ENCODE results near the gene CXorf66. TPM values are rescaled to one million over a fixed set of nuclear protein-coding genes. Genes with fewer than 3 reads are reported as not detected.

The CXorf66 gene
- total and polyA plus RNA-seq, 9 of the 15 experiments (the other 6 are each of a cell fraction or from before 2014, with no cell fraction given): not detected

DNA sequence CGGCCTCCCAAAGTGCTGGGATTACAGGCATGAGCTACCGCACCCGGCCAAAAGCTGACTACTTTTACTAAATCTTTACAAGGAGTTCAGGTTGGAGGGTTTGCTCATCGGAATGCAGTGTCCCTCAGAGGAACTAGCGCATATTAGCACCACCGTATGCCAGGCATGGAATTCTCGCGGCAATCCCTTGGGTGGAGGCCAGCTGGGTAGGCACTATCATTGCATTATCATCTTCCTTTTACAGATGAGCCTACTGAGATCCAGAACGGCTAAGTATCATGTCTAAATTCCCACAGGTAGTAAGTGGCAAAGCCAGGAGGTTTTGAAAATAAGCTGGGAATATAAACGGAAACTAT, 6.1 kb upstream of the CXorf66 start (continued):
- TF ChIP-seq, protein P1, sequence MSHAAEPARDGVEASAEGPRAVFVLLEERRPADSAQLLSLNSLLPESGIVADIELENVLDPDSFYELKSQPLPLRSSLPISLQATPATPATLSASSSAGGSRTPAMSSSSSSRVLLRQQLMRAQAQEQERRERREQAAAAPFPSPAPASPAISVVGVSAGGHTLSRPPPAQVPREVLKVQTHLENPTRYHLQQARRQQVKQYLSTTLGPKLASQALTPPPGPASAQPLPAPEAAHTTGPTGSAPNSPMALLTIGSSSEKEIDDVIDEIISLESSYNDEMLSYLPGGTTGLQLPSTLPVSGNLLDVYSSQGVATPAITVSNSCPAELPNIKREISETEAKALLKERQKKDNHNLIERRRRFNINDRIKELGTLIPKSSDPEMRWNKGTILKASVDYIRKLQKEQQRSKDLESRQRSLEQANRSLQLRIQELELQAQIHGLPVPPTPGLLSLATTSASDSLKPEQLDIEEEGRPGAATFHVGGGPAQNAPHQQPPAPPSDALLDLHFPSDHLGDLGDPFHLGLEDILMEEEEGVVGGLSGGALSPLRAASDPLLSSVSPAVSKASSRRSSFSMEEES (CRISPR knock-in tag; IDR thresholded peaks at IDR 0.05): no peak

DNA sequence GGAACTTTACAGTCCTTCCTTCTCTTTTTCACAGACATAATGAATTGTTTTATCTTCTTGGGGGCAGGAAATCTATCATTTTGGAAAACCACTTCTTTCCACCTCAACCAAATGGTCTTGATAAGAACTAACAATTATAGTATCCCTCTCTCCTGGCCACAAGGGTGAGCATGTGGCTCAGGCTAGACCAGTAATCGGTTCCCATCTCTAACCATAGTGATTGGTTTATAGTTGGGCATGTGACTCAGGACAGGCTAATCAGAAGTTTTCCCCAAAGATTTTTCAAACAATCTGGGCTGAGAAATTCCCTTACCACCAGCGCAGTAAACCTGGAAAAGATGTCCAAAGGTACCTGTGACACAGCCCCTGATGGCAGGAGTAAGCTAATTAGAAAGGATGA, 4.0 kb upstream of the CXorf66 start:
- no TSS peak for BruUV-seq (replicated peaks)
- Histone ChIP-seq H2AFZ (ENCODE audit: low read depth, low read length) (no peak overlapping the region), H4K20me1 (replicated peaks; ENCODE audit: control insufficient read depth, insufficient read depth, low read length) (no peaks in the 10 kb centered on the region), H3K4me2 (ENCODE audit: insufficient read depth, low read length) (no peak overlapping the region), H3K9ac (ENCODE audit: insufficient read depth in 1 of 2, low read depth in 2 of 2, low read length in 2 of 2) (no peak overlapping the region), H3K27me3 (ENCODE audit: control insufficient read depth in 2 of 2, insufficient read depth in 2 of 2, low read length in 2 of 2) (no peaks in the 10 kb centered on the region), H3K9me3 (replicated peaks; ENCODE audit: control insufficient read depth, insufficient read depth, low read depth, low read length) (no peaks in the 10 kb centered on the region), H3K9me1 (ENCODE audit: control insufficient read depth, insufficient read depth, low read length) (no peaks in the 10 kb centered on the region), H3K79me2 (ENCODE audit: control insufficient read depth, insufficient read depth, low read length) (no peaks in the 10 kb centered on the region), H3K27ac (ENCODE audit: extremely low read depth, low read depth, low read length) (no peak overlapping the region), H3K4me1 (replicated peaks in 1 of 2; ENCODE audit: control insufficient read depth in 2 of 2, insufficient read depth in 2 of 2, low read length in 2 of 2) (no peaks in the 10 kb centered on the region), H3K4me3 (no peak overlapping the region), H3K36me3 (ENCODE audit: control insufficient read depth, insufficient read depth, low read length) (no peaks in the 10 kb centered on the region)
- ChIA-PET POLR2A (no interaction called here), CTCF (ENCODE audit: low intra/inter-chr PET ratio) (no interaction called here)
- DNase-seq (ENCODE audit: extremely low read depth in 1 of 4, low spot score in 3 of 4) (peak in 1 of 4 experiments; percentile 8), FAIRE-seq (no peak), ATAC-seq (peak; percentile 61; the same call in 2 of the 3 replicates)
- TF ChIP-seq NFIX (CRISPR knock-in tag; IDR thresholded peaks at IDR 0.05; ENCODE audit: low read depth): no peak
- TF ChIP-seq ZKSCAN3 (CRISPR knock-in tag; IDR thresholded peaks at IDR 0.05): 0 out of 2 replicates have a peak, but pooled peaks have one; percentile 18
- TF ChIP-seq, protein P2, sequence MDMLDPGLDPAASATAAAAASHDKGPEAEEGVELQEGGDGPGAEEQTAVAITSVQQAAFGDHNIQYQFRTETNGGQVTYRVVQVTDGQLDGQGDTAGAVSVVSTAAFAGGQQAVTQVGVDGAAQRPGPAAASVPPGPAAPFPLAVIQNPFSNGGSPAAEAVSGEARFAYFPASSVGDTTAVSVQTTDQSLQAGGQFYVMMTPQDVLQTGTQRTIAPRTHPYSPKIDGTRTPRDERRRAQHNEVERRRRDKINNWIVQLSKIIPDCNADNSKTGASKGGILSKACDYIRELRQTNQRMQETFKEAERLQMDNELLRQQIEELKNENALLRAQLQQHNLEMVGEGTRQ (CRISPR knock-in tag; IDR thresholded peaks at IDR 0.05): peak; percentile 54
- TF ChIP-seq, protein P3, sequence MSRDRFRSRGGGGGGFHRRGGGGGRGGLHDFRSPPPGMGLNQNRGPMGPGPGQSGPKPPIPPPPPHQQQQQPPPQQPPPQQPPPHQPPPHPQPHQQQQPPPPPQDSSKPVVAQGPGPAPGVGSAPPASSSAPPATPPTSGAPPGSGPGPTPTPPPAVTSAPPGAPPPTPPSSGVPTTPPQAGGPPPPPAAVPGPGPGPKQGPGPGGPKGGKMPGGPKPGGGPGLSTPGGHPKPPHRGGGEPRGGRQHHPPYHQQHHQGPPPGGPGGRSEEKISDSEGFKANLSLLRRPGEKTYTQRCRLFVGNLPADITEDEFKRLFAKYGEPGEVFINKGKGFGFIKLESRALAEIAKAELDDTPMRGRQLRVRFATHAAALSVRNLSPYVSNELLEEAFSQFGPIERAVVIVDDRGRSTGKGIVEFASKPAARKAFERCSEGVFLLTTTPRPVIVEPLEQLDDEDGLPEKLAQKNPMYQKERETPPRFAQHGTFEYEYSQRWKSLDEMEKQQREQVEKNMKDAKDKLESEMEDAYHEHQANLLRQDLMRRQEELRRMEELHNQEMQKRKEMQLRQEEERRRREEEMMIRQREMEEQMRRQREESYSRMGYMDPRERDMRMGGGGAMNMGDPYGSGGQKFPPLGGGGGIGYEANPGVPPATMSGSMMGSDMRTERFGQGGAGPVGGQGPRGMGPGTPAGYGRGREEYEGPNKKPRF (IDR thresholded peaks at IDR 0.05; ENCODE audit: low read depth, low read length): no peak
- intact Hi-C loops (cut with micrococcal nuclease): loop anchor here (10.0 kb wide), 1 partner anchor 384 kb away; no protein-coding TSS in a partner anchor
- in situ Hi-C loops (cut with MboI): no loop called here
- 7% methylated on average over 2 of the region's 2 CpGs for WGBS (ENCODE audit: insufficient coverage, low coverage, missing lambda C conversion rate)

Data from K562 (cell line).